Measurements from ENCODE around the gene SPEG.

DNA sequence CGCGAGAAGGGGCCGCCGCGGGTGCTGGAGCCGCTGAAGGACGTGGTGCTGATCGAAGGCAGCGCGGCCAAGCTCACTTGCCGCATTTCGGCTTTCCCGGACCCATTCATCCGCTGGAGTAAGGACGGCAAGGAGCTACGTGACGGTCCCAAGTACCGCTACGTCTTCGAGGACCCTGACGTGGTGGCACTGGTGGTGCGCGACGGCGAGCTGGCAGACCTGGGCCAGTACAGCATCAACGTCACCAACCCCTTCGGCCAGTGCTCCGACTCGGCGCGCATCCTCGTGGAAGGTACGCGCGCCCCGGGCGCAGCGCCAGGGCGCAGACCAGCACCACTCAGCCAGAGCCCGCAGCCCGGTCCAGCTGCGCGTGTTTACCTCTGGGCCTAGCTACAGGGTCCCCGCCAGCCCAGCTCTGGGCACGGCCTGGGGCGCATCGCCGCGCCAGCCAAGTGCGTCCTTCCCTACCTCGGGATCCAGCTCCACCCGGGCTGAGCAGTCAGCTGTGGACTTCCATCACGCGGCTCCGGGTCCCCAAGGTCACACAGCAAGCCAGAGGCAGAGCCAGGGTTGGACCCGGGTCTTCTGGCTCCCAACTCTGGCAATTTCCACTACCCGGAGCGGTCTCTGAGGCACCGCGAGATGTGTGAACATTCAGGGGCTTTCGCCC lies 62.3 kb downstream of the SPEG start:
- TF ChIP-seq, protein P1, sequence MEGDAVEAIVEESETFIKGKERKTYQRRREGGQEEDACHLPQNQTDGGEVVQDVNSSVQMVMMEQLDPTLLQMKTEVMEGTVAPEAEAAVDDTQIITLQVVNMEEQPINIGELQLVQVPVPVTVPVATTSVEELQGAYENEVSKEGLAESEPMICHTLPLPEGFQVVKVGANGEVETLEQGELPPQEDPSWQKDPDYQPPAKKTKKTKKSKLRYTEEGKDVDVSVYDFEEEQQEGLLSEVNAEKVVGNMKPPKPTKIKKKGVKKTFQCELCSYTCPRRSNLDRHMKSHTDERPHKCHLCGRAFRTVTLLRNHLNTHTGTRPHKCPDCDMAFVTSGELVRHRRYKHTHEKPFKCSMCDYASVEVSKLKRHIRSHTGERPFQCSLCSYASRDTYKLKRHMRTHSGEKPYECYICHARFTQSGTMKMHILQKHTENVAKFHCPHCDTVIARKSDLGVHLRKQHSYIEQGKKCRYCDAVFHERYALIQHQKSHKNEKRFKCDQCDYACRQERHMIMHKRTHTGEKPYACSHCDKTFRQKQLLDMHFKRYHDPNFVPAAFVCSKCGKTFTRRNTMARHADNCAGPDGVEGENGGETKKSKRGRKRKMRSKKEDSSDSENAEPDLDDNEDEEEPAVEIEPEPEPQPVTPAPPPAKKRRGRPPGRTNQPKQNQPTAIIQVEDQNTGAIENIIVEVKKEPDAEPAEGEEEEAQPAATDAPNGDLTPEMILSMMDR (conservative IDR thresholded peaks at IDR 0.05; ENCODE audit: low read depth, low read length): no peak
- no peak for TF ChIP-seq EZH2 (IDR thresholded peaks at IDR 0.05; ENCODE audit: low read length, unreplicated experiment)
- no peak for TF ChIP-seq EZH2phosphoT487 (IDR thresholded peaks at IDR 0.05; ENCODE audit: borderline replicate concordance, low read length)

Data from PC-3 (cell line).